ENCODE results near the gene DENND1A. TPM values are rescaled to one million over a fixed set of nuclear protein-coding genes. Genes with fewer than 3 reads are reported as not detected.

DENND1A gene
- total RNA-seq, 4 donors from 2014 or later = 15.8 to 33.5 (median 23.9) TPM

- no peak for DNase-seq (ENCODE audit: low spot score in 2 of 2)
- Histone ChIP-seq H3K27ac (no peak overlapping the region), H3K36me3 (peaks cover 23% of the 10 kb centered on the region)
Observed at GRCh38 chr9:123669346-123669745, 260.6 kb downstream of the DENND1A start.

GRCh38 chr9:123663529-123663928, 266.4 kb downstream of the DENND1A start:
- Histone ChIP-seq H3K36me3 (peaks cover 25% of the 10 kb centered on the region), H3K27ac (no peak overlapping the region), H3K4me1 (no peaks in the 10 kb centered on the region), H3K27me3 (no peaks in the 10 kb centered on the region), H3K4me3 (no peak overlapping the region), H3K9me3 (peaks cover 5% of the 10 kb centered on the region)
- no peak for DNase-seq (ENCODE audit: low spot score in 2 of 2)
- TF ChIP-seq CTCF (IDR thresholded peaks at IDR 0.05) (no peak), POLR2AphosphoS5 (IDR thresholded peaks at IDR 0.05) (no peak), EP300 (IDR thresholded peaks at IDR 0.05) (no peak), POLR2A (IDR thresholded peaks at IDR 0.05) (no peak)
- 93% methylated on average over 1 of the region's 1 CpG for WGBS

More at GRCh38 chr9:123669346-123669745, 260.6 kb downstream of the DENND1A start:
- Histone ChIP-seq H3K4me3 (no peak overlapping the region), H3K4me1 (no peaks in the 10 kb centered on the region), H3K27me3 (no peaks in the 10 kb centered on the region), H3K9me3 (peaks cover 5% of the 10 kb centered on the region)
- TF ChIP-seq CTCF (IDR thresholded peaks at IDR 0.05) (no peak), POLR2A (IDR thresholded peaks at IDR 0.05) (no peak), EP300 (IDR thresholded peaks at IDR 0.05) (no peak), POLR2AphosphoS5 (IDR thresholded peaks at IDR 0.05) (no peak)
- 97% methylated on average over 3 of the region's 3 CpGs for WGBS

GRCh38 chr9:123662057-123662776, 267.7 kb downstream of the DENND1A start:
- H3K27ac ChIP-seq = no peak overlapping the region
- 94% methylated on average over 8 of the region's 8 CpGs for WGBS

GRCh38 chr9:123660691-123661466, 269.0 kb downstream of the DENND1A start:
- H3K4me3 ChIP-seq = no peak overlapping the region
- TF ChIP-seq POLR2AphosphoS5 (IDR thresholded peaks at IDR 0.05) (no peak), EP300 (IDR thresholded peaks at IDR 0.05) (no peak)
- WGBS = 83% methylated on average over 9 of the region's 9 CpGs

More at GRCh38 chr9:123662057-123662776, 267.7 kb downstream of the DENND1A start:
- no peak for TF ChIP-seq POLR2A (IDR thresholded peaks at IDR 0.05)
- TF ChIP-seq POLR2AphosphoS5 (IDR thresholded peaks at IDR 0.05) = no peak
- no peak for TF ChIP-seq EP300 (IDR thresholded peaks at IDR 0.05)
- no peak for TF ChIP-seq CTCF (IDR thresholded peaks at IDR 0.05)
- no peaks in the 10 kb centered on the region for H3K4me1 ChIP-seq
- H3K27me3 ChIP-seq = no peaks in the 10 kb centered on the region
- peaks cover 21% of the 10 kb centered on the region for H3K36me3 ChIP-seq
- H3K9me3 ChIP-seq = peaks cover 5% of the 10 kb centered on the region
- DNase-seq (ENCODE audit: low spot score in 2 of 2) = no peak
- H3K4me3 ChIP-seq = no peak overlapping the region

GRCh38 chr9:123659358-123659757, 270.6 kb downstream of the DENND1A start:
- 87% methylated on average over 1 of the region's 1 CpG for WGBS
- no peak overlapping the region for H3K27ac ChIP-seq

More at GRCh38 chr9:123660691-123661466, 269.0 kb downstream of the DENND1A start:
- Histone ChIP-seq H3K27me3 (no peaks in the 10 kb centered on the region), H3K36me3 (peaks cover 15% of the 10 kb centered on the region), H3K9me3 (peaks cover 5% of the 10 kb centered on the region), H3K4me1 (no peaks in the 10 kb centered on the region), H3K27ac (no peak overlapping the region)
- DNase-seq (ENCODE audit: low spot score in 2 of 2) = no peak

More at GRCh38 chr9:123659358-123659757, 270.6 kb downstream of the DENND1A start:
- Histone ChIP-seq H3K9me3 (no peaks in the 10 kb centered on the region), H3K27me3 (no peaks in the 10 kb centered on the region), H3K4me1 (no peaks in the 10 kb centered on the region), H3K4me3 (no peak overlapping the region), H3K36me3 (peaks cover 8% of the 10 kb centered on the region)
- TF ChIP-seq CTCF (IDR thresholded peaks at IDR 0.05) = no peak
- no peak for TF ChIP-seq EP300 (IDR thresholded peaks at IDR 0.05)
- no peak for DNase-seq (ENCODE audit: low spot score in 2 of 2)
